GM19397 (cell line): ENCODE measurements around the gene PGA4.

Experiments
- ATAC-seq: cut with Tn5 transposase; IDR thresholded peaks from one replicate; pipeline ENCODE4 v1.9.1; 2021; ENCODE audit warnings: mild to moderate bottlenecking, moderate library complexity; ENCODE audit not compliant: unreplicated experiment

PGA4 gene

GRCh38 chr11:61277186-61278000 lies 55.2 kb downstream of the PGA4 start:
- ATAC-seq = no peak

- no peak for ATAC-seq
These were observed 55.9 kb downstream of the PGA4 start for GRCh38 chr11:61278001-61278470.

DNA sequence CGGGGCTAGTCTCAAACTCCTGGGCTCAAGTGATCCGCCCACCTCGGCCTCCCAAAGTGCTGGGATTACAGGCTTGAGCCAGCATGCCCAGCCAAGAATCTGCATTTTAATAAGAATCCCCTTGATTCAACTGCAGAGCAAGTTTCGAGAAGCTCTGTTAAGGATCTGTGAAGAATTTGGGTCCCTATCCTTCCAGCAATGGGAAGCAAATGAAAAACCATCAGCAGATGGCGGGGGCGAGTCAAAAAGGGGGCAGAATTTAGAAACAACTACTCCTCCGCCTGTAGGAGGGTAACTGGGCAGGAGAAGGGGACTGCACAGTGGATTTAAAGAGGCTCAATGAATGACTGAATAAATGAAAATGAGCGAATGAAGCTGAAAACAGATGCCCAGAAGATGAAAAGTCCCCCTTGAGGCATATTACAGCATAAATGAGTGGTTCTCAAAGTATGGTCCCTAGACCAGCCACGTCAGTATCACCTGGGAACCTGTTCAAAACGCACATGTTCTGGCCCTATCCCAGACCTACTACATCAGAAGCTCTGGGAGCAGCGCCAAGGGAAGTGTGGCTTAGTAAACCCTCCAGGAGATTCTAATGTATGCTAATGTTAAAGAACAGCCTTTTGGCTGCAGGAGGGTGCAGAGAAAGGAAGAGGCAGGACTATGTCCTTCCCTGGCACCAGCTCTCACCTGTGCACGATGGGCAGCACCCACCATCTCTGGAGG lies 58.0 kb downstream of the PGA4 start:
- no peak for ATAC-seq

DNA sequence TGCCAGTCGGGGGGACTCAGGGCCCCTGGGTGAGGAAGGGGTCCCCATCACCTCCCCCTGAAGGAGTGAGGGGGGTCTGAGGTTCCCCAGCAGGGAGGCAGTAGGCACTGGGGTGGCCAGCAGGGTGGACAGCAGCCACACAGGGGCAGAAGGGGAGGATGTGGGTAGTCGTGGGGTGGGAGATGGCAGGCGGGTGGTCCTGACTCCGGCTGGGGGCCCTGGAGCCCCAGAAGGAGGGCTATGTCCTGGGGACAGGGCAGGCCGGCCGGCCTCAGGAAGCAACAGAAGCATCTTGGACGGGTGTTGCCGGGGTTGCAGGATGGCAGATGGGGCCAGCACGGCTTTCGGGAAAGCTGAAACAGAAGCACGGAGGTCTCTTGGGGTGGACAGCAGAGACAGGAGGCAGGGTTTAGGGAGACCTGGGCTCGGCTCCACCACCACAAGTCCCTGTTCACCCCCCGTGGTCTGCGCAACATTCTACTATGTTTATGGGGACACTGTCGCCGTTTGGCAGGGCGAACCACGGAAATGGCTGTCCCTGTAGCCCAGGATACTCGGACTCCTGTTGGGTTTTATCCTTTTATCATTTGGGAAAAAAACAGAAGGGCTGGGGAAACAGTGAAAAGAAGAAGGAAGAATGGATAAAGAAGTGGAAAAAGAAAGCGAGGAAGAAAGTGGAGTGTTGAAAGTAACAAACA lies 58.9 kb downstream of the PGA4 start:
- ATAC-seq = no peak
